GM19238 (cell line): ENCODE measurements around the gene CD38.
A peak's percentile ranks its signal among the peaks of the same experiment; 100 is the strongest.
"Not testable (repeated sequence)": the region's sequence is repeated elsewhere in the genome, so short reads cannot be mapped to it uniquely, and the experiment has no call there.

Experiments
- DNase-seq: peaks from one replicate; pipeline ENCODE4 v3.0.0; 2011; ENCODE audit warnings: low spot score; ENCODE audit not compliant: insufficient read length

The CD38 gene

DNA sequence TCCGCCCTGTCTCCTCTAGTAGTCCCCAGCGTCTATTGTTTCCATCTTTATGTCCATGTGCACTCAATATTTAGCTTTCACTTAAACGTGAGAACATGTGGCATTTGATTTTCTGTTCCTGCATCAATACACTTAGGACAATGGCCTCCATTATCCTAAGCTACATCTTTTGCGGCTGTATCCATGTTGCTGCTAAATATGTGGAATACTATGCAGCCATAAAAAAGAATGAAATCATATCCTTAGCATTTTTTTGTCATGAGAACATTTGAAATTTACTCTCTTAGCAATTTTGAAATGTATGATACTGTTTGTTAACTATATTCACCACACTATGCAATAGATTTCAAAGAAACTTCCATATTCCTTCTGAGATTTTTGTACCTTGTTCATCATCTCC lies 19.8 kb upstream of the CD38 start:
- DNase-seq, result no peak

DNA sequence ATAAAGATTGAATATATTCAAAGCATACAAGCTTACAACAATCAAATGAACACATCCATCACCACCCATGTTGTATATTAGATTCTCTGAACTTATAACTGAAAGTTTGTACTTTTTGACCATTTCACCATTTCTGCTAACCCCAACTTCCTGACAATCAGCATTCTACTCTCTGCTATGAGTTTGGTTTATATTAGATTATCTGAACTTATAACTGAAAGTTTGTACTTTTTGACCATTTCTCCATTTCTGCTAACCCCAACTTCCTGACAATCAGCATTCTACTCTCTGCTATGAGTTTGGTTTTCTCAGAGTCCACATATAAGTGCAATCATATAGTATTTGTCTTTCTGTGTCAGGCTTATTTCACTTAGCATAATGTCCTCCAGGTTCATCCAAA lies 15.7 kb upstream of the CD38 start:
- DNase-seq, result not testable (repeated sequence)

DNA sequence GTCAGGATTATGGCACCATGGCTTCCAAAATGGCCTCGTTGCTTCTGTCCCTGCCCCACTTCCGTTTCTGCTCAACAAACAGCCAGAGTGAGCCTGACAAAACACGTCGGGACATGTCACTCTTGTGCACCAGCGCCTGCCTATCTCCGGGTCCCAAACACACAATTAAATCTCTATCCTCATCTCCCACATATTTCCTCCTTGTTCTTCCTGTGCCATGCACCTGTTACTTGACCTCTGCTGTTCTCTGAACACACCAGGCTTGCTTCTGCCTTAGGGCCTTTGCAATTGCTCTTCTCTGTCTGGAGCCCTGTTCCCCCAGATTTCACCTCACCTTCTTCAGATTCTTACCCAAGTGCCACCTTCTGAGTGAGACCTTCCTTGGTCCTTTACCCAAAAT lies 12.7 kb upstream of the CD38 start:
- DNase-seq, result no peak

DNA sequence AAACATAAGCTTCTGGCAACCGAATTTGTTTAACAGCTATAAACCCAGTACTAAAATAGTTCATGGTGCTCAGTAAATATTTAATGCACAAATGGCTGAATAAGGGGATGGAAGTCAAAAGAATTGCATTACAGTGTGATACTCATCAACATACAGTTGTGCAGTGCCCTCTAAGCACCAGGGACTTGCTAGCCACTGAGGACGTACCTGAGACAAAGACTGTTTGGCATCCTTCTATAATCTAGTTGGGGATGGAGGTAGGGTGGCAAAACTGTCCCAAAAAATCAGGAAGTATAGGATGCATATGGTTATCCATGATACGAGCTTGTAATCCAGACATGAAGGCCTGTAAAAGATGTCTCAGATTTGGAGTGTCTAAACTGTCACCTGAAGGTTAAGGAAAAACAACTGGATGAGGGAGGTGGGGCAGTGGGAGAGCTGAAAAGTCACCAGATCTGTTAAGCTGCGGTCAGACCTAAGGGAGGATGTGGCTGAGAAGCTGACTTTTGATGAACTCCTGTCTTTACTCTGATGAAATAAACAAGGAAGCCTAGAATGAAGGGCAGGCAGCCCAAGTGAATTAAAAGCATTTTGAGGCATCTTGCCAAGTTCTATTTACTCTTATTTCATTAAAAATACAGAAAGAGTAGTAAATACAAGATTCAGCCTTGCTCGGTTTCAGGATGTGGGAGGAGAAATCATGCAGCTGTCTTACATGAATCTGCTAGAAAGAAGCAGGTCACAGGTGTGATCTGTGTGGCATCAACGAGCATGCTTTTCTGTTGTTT lies 12.0 kb upstream of the CD38 start:
- no peak for DNase-seq

DNA sequence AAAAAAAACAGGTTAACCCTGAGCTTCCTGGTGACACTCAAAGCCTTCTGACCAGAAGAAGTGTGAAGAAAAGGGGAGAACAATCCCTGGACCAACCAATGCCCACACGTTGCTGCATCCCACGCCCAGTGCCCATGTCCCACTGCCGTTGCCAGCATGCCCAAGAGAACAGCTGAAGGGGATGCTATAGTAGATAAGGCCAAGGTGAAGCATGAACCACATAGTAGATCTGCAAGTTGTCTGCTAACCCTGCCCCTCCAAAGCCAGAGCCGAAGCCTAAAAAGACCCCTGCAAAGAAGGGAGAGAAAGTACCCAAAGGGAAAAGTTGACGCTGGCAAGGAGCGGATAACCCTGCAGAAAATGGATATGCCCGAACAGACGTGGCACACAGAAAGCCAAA lies 11.3 kb upstream of the CD38 start:
- no peak for DNase-seq

DNA sequence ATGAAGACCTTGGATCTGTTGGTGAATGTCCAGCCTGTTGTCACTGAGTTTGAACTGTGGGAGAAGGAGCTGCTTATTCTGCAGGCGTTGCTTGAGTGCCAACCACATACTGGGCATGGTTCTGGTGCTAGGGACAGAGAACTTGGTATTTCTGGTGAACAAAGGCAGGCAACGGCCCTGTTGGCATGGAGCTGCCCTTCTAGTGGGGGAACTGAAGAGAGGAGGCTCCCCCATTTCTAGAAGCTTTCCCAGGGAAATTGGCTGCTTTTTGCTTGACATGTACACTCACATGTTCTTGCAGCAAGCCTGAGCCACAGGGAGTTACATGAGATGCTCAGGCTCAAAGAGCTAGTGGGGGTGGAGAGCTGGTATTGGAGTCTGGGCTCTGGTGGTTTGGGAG lies 8.9 kb upstream of the CD38 start:
- DNase-seq, result no peak

DNA sequence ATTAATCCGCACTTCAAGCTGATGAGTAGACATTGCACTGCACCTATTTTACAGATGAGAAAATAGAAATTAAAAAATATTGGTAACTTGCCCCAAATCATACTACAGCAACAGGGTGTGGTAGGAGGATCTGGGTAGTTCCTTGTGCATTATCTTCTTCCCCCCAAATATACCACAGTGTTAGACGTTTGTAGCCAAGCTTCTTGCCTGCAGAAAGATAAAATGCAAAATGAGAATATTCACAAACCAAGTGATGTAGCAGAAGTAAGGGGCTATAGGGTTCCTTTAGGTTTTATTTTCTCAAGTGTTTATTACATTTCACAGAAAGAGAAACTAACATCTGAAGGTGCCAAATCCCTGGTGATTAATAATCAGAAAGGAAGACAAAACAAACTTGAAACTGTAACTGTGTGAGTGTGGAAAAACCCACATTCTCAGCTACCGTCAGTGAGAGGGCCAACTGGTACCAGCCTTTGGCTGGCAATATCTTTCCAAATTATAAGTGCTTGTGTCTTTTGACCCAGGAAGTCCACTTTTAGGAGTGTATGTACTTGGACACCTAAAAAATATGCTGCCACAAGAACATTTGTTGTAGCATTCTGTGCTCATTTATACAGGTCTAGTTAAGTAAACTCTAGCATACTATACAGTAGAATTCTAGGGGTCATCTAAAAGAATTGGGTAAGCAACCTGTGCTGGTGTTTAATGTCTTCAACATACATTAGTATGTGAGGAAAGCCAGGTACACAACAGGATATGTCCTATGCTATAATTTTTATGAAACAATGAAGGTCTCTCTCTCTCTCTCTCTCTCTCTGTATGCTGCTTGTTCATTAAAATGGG lies 6.7 kb upstream of the CD38 start:
- DNase-seq, result no peak

DNA sequence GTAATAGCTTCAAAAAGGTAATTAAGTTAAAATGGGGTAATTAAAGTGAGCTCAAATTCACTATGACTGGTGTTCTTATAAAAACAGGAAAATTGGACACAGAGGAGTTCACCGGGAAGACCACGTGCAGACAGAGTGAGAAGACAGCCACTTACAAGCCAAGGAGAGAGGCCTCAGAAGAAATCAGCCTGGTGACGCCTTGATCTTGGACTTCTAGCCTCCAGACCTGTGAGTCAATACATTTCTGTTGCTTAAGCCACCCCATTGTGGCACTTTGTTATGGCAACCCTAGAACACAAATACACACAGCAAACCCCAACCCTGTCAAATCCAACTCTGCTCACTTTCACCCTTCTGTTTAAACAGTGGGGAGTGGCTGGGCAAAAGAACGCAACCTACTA lies 4.1 kb upstream of the CD38 start:
- DNase-seq, result no peak

DNA sequence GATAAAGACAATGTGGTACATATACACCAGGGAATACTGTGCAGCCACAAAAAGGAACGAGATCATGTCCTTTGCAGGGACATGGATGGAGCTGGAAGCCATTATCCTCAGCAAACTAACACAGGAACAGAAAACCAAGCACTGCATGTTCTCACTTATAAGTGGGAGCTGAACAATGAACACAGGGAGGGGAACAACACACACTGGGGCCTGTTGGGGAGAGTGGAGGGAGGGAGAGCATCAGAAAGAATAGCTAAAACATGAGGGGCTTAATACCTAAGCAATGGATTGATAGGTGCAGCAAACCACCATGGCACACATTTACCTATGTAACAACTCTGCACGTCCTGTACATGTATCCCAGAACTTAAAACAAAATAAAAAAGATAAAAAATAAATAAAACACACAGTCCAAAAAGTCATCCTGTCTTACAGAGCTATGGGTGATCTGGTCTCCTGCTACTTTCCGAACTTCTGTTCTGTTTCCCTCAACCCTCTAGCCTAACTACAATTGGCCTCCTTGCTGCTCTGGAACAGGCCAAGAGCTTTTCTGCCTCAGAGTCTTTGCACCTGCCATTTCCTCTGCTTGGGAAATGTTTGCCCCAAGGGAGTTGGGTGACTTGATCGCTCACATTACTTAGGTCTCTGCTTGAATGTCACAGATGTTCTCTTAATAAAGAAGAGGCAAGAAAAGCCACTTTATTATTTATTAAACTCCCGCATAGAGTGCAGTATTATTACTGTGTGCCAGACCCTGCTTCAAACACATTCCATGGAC lies 1.1 kb upstream of the CD38 start:
- no peak for DNase-seq

DNA sequence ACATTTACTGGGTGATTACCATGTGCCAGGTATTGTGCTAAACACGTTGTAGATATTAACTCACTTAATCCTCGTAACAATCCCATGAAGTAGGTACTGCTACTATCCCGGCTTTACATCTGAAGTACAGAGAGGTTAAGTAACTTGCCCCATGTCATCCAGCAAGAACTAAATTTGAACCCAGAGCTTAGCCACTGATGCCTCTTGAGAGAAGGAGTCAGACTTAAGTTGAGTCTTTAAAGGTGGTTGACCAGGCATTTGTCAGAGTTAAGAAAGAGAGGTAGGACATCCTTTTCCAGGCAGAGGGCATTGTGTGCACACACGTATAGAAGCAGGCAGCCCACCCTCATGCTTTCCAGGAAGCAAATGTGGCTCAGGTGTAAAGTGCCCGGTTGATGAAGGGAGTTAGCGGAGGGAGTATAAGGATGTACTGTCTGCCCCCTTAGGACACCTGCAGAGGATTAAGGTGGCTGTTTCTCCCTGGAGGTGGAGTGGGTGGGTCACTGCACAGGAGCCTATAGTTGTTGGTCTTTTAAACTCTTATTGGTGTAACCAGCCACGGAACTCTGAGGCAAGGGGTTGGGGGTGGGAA lies 335 bp upstream of the CD38 start:
- DNase-seq, result peak; percentile 61

DNA sequence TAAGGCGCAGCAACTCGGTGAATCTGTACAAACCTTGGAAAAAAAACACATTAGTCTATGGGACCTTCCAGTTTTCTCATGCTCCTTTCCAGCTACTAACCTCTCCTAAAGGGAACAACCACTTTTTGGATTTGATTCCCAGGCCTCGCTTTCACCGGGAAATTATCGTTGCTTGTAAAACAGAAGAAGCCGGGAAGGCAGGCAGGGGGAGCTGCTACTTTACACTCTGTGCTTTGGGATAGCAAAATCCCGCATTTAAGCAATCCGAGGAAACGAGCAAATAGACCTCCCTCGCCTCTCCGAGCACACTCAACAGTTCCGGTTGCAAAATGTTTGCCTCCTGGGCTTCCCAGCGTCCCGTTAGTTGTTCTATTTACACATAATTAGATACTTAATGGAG lies 1.2 kb downstream of the CD38 start:
- DNase-seq, result no peak

DNA sequence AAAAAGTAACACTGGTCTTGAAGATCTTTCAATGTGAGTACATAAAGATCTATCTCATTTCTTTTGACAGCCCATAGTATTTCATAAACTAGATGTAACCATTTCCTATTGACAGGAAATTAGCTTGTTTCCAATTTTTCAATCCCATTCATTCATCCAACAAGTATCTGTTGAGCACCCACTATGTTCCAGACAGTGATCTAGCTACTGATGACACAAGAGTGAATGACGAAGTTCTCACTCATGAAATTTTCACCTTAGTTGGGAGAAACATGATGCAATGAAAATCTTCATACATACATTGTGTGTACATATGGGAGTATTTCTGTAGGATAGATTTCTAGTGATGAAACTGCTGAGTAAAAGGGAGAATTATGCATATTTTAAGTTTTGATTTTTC lies 1.7 kb downstream of the CD38 start:
- no peak for DNase-seq

DNA sequence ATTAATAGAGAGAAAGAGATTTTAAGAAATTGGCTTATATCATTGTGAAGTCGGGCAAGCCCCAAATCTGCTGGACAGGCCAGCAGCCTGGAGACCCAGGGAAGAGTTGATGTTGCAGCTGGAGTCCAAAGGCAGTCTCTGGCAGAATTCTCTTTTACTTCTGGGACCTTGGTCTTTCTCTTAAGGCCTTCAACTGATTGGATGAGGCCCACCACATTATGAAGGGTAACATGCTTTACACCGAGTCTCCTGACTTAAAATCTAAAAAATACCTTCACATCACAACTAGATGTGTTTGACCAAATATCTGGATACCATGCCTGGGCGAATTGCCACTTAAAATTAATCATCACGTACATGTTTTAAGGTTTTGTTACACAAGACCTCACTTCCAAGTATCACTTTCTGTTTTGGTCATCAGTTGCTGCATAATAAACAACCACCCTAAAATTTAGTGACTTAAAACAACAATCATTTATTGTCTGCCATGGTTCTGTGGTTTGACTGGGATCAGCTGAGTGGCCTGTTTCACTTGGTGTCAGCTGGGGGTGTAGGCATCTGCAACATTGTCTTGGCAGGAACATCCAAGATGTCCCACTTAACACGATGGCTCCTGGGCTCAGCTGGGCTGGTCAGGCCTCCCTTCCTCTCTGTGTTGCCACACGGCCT lies 3.4 kb downstream of the CD38 start:
- DNase-seq, result no peak

DNA sequence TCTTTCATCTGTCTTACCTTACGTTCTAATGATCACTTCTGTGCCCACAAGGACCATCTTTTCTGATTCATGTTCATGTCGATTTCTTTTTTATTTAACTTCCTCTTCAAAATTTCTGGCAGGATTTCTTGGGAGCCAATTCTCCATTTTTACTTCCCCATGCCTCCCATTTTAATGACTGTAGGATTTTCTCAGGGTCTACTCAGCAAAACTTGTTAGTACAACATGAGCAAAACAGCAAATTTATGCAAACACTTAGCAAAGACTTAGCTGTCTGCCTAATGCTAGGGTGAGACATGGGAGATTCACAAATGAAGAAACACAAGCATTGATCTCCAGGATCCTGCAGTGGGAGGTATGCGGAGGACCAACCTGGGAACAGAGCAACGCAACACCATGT lies 5.5 kb downstream of the CD38 start:
- DNase-seq, result no peak

DNA sequence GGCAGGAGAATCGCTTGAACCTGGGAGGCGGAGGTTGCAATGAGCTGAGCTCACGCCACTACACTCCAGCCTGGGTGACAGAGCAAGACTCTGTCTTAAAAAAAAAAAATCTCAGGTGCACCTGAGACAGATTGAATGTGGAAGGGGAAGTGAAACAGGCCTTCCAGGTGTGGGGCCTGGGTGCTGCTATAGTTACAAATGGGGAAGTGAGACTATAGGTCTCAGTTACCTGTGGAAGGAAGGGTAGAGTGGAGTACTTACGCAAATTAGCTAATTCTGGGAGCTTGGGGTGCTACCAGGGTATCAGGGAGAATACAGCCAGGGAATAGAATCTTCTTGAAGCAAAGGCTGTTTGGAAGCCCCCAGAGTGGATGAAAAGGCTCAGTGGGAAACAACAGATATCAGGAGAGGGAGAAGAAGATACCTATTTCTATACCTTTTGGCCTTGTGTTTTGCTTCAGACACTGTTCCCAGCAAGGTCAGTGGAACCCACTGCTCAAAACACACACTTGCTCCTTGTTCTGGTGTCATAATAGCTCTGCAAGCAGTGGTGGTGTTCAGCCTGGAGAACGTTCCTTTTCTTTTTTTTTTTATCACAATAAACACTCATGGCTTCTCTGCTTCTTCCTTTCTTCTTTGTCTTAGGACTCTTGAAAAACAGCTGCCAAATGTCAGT lies 7.0 kb downstream of the CD38 start:
- peak; percentile 42 for DNase-seq

DNA sequence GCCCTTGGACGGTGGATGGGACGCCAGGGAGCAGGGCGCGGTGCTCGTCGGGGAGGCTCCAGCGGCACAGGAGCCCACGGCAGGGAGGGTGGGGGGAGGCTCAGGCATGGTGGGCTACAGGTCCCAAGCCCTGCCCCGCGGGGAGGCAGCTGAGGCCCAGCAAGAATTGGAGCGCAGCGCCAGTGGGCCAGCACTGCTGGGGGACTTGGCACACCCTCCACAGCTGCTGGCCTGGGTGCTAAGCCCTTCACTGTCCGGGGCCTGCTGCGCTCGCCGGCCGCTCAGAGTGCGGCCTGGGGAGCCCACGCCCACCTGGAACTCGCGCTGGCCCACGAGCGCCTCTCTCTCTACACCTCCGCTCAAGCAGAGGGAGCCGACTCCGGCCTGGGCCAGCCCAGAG lies 8.6 kb downstream of the CD38 start:
- DNase-seq, result no peak

DNA sequence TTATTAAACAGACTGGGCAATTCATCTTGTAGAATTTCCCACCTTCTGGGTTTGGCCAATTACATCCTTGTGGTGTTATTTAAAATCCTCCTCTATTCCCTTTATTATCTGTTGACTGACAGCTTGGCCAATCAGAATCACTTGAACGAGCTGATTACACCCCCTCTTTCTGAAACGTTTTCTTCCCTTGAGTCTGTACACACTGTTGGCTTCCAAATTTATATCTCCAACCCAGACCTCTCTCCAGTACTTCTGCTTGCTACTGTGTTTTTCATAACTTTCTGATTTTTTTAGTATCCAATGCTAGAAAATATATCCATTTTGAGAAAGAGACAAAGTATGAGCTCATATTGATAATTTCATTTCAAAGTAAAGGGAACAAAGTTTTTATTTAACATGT lies 14.8 kb downstream of the CD38 start:
- no peak for DNase-seq

DNA sequence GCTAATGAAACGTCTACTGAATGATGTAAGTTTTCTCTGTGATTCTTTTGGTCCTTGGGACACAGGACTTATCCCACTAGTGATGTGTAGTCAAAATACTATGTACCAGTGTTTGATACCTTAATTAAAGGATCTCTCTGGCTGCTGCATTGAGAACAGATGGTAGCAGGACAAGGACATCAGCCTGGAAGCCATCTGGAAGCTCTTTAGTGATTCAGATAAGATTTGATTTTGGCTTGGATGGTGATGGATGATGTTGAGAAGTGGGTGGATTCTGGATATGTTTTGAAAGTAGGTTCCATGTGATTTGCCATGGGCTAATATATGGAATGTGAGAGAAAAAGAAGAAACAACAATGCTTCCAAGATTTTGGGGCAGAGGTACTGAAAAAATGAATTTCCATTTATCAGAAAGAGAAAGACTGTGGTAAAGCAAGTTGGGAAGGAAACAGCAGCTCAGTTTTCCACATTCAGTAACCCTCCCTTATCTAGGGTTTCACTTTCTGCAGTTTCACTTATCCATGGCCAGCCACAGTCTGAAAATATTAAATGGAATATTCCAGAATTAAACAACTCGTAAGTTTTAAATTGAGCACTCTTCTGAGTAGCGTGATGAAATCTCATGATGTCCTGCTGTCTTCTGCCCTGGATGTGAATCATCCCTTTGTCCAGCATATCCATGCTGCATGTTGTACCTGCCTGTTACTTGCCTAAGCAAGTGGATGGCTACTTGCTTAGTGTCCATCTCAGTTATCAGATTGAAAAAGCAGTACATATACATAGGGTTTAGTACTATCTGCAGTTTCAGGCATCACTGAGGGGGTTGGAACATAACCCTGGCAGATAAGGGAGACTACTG lies 15.6 kb downstream of the CD38 start:
- no peak for DNase-seq

DNA sequence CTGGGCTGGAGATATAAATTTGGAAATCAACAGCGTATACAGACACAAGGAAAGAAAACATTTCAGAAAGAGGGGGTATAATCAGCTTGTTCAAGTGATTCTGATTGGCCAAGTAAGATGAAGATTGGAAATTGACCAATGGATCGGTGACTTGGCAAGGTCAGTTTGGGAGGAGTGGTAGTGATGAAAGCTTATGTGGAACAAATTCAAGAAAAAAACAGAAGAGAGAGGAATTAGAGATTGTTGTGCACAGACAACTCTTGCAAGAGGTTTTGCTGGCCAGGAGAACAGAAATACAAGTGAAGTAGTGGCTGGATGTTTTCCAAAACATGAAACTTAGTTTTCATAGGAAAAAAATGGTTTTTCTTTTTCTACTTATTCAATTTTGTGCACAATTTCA lies 16.3 kb downstream of the CD38 start:
- no peak for DNase-seq

DNA sequence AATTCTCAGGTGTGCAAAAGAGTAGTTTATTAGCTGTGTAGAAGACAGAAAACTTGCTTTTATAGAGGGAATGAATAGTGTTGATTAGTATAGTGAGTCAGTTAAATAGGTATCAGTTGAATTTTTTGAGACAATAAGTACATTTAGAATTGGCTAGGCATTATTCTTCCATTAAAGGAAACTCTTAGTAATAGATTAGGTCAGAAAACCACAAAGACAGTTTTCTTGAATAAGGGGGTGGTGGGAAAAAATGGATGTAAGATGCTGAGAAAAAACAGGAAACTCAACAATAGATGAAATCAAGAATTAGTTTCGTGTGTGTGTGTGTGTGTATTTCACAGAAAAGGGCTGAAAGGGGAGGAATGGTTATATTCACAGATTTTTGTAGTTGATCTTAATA lies 16.8 kb downstream of the CD38 start:
- DNase-seq, result no peak
